Cardiac fibroblast (primary cell): Measurements from ENCODE around the gene TAPBPL.
A peak's percentile ranks its signal among the peaks of the same experiment; 100 is the strongest.
"Not testable (repeated sequence)": the region's sequence is repeated elsewhere in the genome, so short reads cannot be mapped to it uniquely, and the experiment has no call there.

Source experiments
- DNase-seq, 2 donors: peaks; one replicate each; pipeline versions ENCODE4 v3.0.0 to v3.0.0-alpha.2; 2010; ENCODE audit warnings: low read depth in 2 of 2
- H3K4me3 ChIP-seq, 2 donors: replicated peaks in 1 of 2; 1 replicate in 1 of 2; 2 replicates in 1 of 2; pipeline ENCODE4 v1.5.1; 2011; ENCODE audit warnings: low read depth in 2 of 2, low read length in 2 of 2, mild to moderate bottlenecking in 2 of 2, moderate library complexity in 1 of 2
- TF ChIP-seq, protein P1 (sequence below): IDR thresholded peaks from one replicate; pipeline ENCODE4 v1.5.1; 2011; ENCODE audit warnings: low read depth, mild to moderate bottlenecking, low read length, inconsistent platforms

The TAPBPL gene

DNA sequence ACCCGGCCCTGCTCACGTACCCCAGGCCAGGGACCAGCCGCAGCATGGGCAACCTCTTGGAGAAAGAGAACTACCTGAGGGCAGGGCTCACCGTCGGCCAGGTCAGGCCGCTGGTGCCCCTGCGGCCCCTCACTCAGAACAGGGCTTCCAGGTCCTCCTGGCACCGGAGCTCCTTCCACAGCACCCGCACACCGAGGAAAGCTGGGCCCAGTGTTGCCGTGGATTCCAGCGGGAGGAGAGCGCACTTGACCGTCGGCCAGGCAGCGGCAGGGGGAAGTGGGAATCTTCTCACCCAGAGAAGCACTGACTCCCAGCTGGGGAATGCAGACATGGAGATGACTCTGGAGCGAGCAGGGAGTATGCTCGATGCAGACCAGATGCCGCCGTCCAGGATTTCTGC lies 26.6 kb downstream of the TAPBPL start:
- TF ChIP-seq, protein P1, sequence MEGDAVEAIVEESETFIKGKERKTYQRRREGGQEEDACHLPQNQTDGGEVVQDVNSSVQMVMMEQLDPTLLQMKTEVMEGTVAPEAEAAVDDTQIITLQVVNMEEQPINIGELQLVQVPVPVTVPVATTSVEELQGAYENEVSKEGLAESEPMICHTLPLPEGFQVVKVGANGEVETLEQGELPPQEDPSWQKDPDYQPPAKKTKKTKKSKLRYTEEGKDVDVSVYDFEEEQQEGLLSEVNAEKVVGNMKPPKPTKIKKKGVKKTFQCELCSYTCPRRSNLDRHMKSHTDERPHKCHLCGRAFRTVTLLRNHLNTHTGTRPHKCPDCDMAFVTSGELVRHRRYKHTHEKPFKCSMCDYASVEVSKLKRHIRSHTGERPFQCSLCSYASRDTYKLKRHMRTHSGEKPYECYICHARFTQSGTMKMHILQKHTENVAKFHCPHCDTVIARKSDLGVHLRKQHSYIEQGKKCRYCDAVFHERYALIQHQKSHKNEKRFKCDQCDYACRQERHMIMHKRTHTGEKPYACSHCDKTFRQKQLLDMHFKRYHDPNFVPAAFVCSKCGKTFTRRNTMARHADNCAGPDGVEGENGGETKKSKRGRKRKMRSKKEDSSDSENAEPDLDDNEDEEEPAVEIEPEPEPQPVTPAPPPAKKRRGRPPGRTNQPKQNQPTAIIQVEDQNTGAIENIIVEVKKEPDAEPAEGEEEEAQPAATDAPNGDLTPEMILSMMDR = no peak

DNA sequence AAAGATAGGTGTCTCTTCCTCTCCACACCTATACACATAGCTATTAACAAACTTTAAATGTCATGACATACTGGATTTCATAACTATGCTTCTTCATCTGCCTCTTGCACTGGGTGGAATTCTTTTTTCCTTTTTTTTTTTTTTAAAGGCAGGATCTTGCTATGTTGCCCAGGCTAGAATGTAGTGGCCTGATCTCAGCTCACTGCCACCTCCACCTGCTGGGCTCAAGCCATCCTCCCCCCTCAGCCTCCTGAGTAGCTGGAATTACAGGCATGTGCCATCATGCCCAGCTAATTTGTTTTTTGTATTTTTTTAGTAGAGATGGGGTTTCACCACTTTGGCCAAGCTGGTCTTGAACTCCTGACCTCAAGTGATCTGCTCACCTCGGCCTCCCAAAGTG lies 36.4 kb downstream of the TAPBPL start:
- no peak for DNase-seq
- H3K4me3 ChIP-seq = no peak overlapping the region
- TF ChIP-seq, protein P1 = no peak

More for the DNA sequence above, 26.6 kb downstream of the TAPBPL start:
- DNase-seq = no peak
- H3K4me3 ChIP-seq = no peak overlapping the region

DNA sequence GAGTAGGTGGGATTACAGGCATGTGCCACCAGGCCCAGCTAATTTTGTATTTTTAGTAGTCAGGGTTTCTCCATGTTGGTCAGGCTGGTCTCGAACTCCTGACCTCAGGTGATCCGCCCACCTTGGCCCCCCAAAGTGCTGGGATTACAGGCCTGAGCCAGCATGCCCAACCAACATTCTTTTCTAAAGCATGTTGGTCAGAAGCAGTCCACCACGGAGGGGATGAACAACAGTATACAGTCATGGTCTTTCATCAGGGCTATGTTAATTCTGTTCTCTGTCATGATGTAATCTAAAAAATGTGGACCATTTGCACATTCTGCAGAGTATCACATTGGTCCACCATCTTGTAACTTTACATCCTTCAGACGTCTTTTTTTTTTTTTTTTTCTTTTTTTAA lies 37.6 kb downstream of the TAPBPL start:
- DNase-seq = no peak
- no peak overlapping the region for H3K4me3 ChIP-seq
- TF ChIP-seq, protein P1 = no peak

DNA sequence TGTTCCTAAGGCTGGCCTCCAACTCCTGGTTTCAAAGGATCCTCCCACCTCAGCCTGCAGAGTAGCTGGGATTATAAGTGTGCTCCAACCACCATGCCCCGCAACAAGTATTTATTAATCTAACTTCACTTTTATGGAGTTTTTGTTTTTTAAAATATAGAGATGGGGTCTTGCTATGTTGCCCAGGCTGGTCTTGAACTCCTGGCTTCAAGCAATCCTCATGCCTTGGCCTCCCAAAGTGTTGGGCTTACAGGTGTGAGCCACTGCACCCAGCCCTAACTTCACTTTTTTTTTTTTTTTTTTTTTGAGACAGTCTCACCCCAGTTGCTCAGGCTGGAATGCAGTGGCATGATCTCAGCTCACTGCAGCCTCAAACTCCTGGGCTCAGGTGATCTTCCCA lies 38.8 kb downstream of the TAPBPL start:
- not testable (repeated sequence) for H3K4me3 ChIP-seq, DNase-seq

DNA sequence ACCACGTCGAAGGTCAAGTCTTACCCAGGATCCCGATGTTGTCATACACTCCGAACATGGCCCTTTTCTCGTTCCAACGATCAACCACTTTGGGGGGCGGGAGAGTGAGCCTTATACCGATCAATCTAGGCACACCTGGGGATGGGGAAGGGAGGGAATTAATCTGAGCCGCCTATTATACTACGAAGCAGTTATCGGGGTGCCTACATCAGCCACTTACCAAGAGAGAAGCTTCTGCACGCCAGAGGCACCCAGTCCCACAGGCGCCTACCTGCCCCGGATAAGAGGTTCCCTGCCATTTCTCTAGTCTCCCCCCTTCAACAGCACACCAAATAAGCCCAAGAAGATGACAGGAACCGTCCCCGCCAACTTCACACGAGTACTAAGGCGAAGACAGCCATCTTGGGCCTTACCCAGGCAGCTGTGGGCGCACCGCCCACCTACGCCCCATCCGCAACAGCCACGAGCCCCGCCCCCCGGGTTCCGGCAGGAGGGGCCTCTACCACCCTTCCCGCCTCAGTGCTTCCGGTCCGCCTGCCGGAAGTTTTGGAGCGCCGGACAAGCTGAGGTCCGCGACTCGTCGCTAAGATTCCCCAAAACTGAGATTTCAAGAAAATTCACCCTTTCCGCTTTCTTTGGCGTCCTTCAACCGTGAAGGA lies 41.1 kb downstream of the TAPBPL start, which contains the start of gene MRPL51:
Gene MRPL51 (minus strand): TSS at position 425 of the 659 bp plus-strand sequence. CDS start 126 bp downstream, at position 299.
- TF ChIP-seq, protein P1 = no peak
- H3K4me3 ChIP-seq = peak within 1 kb of the TSS; percentile 79 to 87
- peak; percentile 94 to 97 for DNase-seq

DNA sequence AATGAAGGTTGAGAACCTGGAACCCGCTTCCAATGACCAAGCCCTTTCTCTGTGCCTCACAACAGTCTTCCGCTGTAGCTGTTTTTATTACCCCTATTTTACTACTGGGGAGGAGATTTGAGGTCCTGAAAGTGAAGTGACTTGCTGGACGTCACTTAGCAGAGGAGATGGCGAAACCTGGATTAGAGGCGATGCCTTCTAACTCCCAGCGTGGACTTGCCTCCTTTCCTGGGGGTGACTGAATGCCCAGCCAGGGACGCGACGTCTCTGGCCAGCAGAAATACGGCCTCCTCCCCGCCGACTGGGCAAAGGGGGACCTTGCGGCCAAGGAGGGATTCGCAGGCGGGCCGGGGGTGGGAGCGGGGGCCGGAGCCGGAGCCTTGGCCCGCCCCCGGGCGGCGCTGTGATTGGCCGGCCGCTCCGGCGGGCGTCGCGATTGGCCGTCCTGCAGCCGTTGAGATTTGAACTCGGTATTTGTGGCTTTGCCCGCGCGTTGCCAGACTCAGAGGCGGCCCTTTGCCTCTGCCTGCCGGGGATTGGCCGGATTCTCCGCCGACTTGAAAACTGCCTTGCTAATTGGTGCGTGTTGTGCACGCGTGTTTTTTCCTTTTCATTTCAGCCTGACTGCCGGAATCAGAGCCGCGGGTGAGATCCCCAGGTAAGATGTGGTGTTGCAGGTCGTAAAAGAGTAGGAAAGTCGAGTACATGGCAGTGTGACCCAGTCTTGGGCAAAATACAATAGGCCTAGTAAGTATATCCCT lies 41.8 kb downstream of the TAPBPL start, which contains the start of gene NCAPD2:
Gene NCAPD2 (plus strand): TSS at position 606 of the 761 bp plus-strand sequence. CDS start 997 bp downstream, outside the sequence.
- H3K4me3 ChIP-seq = peak within 1 kb of the TSS; percentile 79 to 87
- TF ChIP-seq, protein P1 = peak; percentile 27
- peak; percentile 96 for DNase-seq

DNA sequence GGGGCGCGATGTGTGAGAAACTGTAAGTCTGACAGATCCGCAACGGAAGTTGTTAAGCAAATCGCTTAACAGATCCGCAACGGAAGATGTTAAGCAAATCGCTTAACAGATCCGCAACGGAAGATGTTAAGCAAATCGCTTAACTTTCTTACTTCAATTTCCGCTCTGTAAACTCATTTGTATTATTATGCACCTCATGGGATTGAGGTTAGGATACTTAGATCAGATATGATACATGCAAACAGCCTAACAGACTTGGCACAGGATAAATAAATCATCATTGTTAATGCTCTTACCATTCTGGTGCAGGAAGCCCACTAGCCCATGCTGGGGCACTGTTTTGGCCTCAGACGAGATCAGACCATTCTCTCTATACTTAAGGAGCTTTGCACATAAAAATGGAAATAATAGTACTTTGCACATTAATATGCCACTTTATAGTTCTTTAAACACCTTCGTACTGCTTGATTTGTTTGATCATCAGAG lies 42.5 kb downstream of the TAPBPL start:
- H3K4me3 ChIP-seq = peak overlapping the region; percentile 69
- TF ChIP-seq, protein P1 = peak; percentile 4
- no peak for DNase-seq
